Hematopoietic multipotent progenitor cell treated with erythropoietin and hydrocortisone succinate and interleukin-3 and kit ligand, for 15 days (in vitro differentiated cells): ENCODE data around the gene SH3GL1.

ENCODE experiments used
- DNase-seq: peaks from one replicate; pipeline ENCODE4 v3.0.0-alpha.2; 2015; ENCODE audit warnings: low spot score

Gene SH3GL1

GRCh38 chr19:4400135-4400936 lies at the start of gene SH3GL1:
Gene SH3GL1, minus strand, starts transcription at chr19:4400547. Its CDS starts 179 bp downstream, at chr19:4400368.
- DNase-seq, result peak; percentile 95

- DNase-seq, result no peak
Observed at GRCh38 chr19:4449639-4450028, 49.3 kb upstream of the SH3GL1 start.

GRCh38 chr19:4449022-4449638 lies 48.8 kb upstream of the SH3GL1 start:
- DNase-seq, result peak; percentile 19

GRCh38 chr19:4448147-4448985 lies 48.0 kb upstream of the SH3GL1 start:
- no peak for DNase-seq

GRCh38 chr19:4447327-4448146 lies 47.2 kb upstream of the SH3GL1 start:
- DNase-seq, result no peak

GRCh38 chr19:4446704-4447200 lies 46.4 kb upstream of the SH3GL1 start:
- DNase-seq, result no peak

- no peak for DNase-seq
Observed at GRCh38 chr19:4445963-4446703, 45.8 kb upstream of the SH3GL1 start.

- DNase-seq, result no peak
Observed at GRCh38 chr19:4444765-4445741, 44.7 kb upstream of the SH3GL1 start.

GRCh38 chr19:4443966-4444764 lies 43.8 kb upstream of the SH3GL1 start:
- no peak for DNase-seq

GRCh38 chr19:4443188-4443587 lies 42.8 kb upstream of the SH3GL1 start:
- no peak for DNase-seq

GRCh38 chr19:4442819-4443146 lies 42.4 kb upstream of the SH3GL1 start:
- DNase-seq, result no peak

GRCh38 chr19:4441994-4442818 lies 41.9 kb upstream of the SH3GL1 start:
- no peak for DNase-seq

- DNase-seq, result no peak
Observed at GRCh38 chr19:4439243-4439642, 38.9 kb upstream of the SH3GL1 start.

- DNase-seq, result no peak
Observed at GRCh38 chr19:4437103-4437502, 36.8 kb upstream of the SH3GL1 start.

- DNase-seq, result no peak
Observed at GRCh38 chr19:4436231-4436630, 35.9 kb upstream of the SH3GL1 start.

- DNase-seq, result no peak
Observed at GRCh38 chr19:4434391-4434790, 34.0 kb upstream of the SH3GL1 start.

GRCh38 chr19:4432918-4433506 lies 32.7 kb upstream of the SH3GL1 start:
- DNase-seq, result no peak
